ENCODE results near the gene SKI.
"Not testable (repeated sequence)": the region's sequence is repeated elsewhere in the genome, so short reads cannot be mapped to it uniquely, and the experiment has no call there.

SKI gene

DNA sequence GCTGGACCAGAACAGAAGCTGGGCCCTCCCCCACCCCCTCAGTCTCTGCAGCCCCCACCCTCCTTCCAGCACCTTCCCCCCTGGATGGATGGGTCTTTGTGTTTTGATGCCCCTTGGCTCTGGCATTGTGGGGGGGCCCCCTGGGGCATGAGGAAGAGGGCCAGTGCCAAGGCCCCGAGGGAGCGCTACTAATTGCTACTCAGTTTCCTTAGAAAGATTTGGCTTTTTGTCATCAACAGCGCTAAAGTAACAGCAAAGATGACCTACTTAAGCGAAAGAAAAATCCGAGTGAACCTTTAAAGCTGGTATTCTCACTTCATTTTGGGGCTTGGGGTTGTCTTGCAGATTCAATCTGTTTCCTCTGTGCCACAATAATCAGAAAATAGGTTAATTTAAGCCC, 63.5 kb downstream of the SKI start:
- Mint-ChIP-seq H3K4me1 (peaks cover 73% of the 10 kb centered on the region), H3K36me3 (ENCODE audit: low read depth) (peaks cover 14% of the 10 kb centered on the region), H3K4me3 (no peak overlapping the region), H3K27ac (peak overlapping the region; percentile 36), H3K9me3 (no peaks in the 10 kb centered on the region), H3K27me3 (ENCODE audit: low read depth, poor library complexity) (no peaks in the 10 kb centered on the region)
- DNase-seq = no peak
- TF ChIP-seq, protein P1, sequence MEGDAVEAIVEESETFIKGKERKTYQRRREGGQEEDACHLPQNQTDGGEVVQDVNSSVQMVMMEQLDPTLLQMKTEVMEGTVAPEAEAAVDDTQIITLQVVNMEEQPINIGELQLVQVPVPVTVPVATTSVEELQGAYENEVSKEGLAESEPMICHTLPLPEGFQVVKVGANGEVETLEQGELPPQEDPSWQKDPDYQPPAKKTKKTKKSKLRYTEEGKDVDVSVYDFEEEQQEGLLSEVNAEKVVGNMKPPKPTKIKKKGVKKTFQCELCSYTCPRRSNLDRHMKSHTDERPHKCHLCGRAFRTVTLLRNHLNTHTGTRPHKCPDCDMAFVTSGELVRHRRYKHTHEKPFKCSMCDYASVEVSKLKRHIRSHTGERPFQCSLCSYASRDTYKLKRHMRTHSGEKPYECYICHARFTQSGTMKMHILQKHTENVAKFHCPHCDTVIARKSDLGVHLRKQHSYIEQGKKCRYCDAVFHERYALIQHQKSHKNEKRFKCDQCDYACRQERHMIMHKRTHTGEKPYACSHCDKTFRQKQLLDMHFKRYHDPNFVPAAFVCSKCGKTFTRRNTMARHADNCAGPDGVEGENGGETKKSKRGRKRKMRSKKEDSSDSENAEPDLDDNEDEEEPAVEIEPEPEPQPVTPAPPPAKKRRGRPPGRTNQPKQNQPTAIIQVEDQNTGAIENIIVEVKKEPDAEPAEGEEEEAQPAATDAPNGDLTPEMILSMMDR (IDR thresholded peaks at IDR 0.05) = no peak

DNA sequence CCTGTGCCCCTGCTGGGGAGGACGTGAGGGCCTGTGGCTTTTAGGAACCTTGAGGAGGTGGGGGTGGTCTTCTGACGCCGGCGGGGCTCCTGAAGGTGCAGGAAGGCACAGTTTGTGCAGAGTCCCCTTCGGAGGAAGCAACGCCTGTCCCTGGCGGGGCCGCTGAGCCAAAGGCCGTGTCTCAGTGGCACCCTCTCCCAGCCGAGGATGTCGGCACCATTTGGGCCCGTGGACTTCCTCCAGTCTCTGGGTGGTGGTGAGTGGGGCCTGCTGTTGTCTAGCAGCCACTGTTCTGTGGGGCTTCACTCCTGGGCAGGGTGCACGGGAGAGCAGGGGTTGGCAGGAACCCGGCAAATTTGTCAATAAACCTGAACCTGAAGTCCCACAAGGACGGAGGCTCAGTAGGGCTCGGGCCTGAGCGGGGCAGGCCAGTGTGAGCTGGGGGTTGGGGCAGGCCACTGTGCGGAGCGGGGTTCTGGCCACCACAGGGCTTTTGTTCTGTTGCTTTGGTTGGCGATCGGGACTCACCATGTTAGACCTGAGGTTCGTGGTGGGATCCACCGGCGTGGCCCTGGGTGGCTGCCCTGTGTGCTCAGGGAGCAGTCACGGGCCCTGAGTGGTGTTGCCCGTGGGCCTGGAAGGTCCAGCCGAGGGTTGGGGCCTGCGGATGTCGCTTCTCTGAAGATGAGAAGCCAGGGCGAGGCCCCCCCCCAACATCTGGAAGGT, 64.8 kb downstream of the SKI start:
- H3K9me3 Mint-ChIP-seq = no peaks in the 10 kb centered on the region
- TF ChIP-seq, protein P1 (IDR thresholded peaks at IDR 0.05) = no peak
- DNase-seq = no peak
- peaks cover 71% of the 10 kb centered on the region for H3K4me1 Mint-ChIP-seq
- H3K4me3 Mint-ChIP-seq = no peak overlapping the region
- H3K27ac Mint-ChIP-seq = peak overlapping the region; percentile 88
- no peaks in the 10 kb centered on the region for H3K27me3 Mint-ChIP-seq (ENCODE audit: low read depth, poor library complexity)
- H3K36me3 Mint-ChIP-seq (ENCODE audit: low read depth) = peaks cover 12% of the 10 kb centered on the region

DNA sequence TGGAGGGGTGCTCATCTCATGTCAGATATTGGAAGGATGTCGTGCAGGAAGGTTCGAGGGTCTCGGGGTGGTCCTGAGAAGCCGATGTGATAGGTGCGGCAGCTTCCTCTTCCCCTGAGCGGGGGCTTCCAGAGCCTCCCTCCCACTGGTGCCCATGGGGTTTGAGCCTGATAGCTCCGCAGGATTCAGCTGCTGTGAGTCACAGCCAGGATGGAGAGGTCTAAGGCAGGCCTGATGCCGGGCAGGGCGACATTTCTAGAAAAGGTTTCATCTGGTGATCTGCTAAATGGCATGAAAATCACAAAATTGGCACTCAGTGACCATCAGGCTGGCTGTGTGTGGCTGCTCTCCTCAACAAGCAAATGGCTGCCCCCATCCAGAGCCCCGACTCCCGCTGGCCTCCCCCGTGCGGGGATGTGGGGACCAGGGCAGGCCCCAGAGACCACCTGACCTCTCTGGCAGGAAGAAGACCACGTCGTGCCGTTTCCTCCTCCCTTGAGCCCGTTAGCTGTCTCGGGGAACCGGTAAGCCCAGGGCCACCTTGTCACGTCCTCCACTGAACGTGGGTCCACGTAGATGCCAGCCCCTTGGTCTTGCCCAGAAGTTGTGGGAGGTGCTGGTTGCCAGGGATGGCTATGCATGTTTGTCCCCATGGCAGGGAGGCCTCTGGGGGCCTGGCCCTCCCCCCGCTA, 66.1 kb downstream of the SKI start:
- peaks cover 2% of the 10 kb centered on the region for H3K27me3 Mint-ChIP-seq (ENCODE audit: low read depth, poor library complexity)
- H3K27ac Mint-ChIP-seq = peak overlapping the region; percentile 53
- H3K9me3 Mint-ChIP-seq = no peaks in the 10 kb centered on the region

DNA sequence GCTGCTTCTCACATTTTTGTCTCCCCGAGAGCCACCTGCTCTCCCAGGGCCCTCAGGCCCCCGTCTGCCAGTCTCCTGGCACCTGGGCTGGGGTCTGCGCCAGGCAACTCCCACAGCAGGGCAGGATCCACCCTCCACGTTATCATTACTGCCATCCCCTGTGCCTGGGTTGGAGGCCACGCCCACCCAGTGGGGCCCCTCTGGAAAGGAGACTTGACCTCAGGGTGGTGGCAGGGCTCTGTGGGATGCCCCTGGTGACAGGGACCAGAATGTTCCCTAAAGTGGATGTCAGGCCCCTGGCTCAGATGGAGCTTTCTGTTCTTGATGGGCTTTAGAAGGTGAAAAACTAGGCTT, 66.6 kb downstream of the SKI start:
- Mint-ChIP-seq H3K4me1 (peaks cover 65% of the 10 kb centered on the region), H3K36me3 (ENCODE audit: low read depth) (peaks cover 12% of the 10 kb centered on the region), H3K9me3 (no peaks in the 10 kb centered on the region), H3K4me3 (no peak overlapping the region), H3K27ac (no peak overlapping the region), H3K27me3 (ENCODE audit: low read depth, poor library complexity) (peaks cover 2% of the 10 kb centered on the region)
- no peak for DNase-seq
- TF ChIP-seq, protein P1 (IDR thresholded peaks at IDR 0.05) = no peak

More for the DNA sequence above, 66.1 kb downstream of the SKI start:
- no peak overlapping the region for H3K4me3 Mint-ChIP-seq
- TF ChIP-seq, protein P1 (IDR thresholded peaks at IDR 0.05) = no peak
- no peak for DNase-seq
- H3K36me3 Mint-ChIP-seq (ENCODE audit: low read depth) = peaks cover 12% of the 10 kb centered on the region
- peaks cover 65% of the 10 kb centered on the region for H3K4me1 Mint-ChIP-seq

DNA sequence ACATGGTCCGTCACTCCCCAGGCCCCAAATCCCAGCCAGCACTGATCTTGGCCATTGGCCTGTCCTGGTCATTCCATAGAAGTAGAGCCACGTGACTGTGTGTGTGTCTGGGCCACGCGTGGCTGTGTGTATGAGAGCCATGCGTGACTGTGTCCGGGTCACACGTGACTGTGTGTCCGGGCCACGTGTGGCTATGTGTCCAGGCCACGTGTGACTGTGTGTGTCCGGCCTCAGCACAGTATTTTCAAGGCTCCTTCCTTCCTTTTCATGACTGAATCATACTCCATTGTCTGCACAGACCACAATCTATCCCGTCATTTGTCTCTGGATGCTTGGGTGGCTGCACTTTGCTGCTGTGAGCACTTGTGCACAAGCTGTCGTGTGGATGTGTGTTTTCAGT, 67.4 kb downstream of the SKI start:
- H3K27me3 Mint-ChIP-seq (ENCODE audit: low read depth, poor library complexity) = peaks cover 2% of the 10 kb centered on the region
- DNase-seq = no peak
- TF ChIP-seq, protein P1 (IDR thresholded peaks at IDR 0.05) = no peak
- H3K27ac Mint-ChIP-seq = peak overlapping the region; percentile 25
- H3K9me3 Mint-ChIP-seq = no peaks in the 10 kb centered on the region
- H3K4me1 Mint-ChIP-seq = peaks cover 64% of the 10 kb centered on the region
- no peak overlapping the region for H3K4me3 Mint-ChIP-seq
- H3K36me3 Mint-ChIP-seq (ENCODE audit: low read depth) = peaks cover 12% of the 10 kb centered on the region

DNA sequence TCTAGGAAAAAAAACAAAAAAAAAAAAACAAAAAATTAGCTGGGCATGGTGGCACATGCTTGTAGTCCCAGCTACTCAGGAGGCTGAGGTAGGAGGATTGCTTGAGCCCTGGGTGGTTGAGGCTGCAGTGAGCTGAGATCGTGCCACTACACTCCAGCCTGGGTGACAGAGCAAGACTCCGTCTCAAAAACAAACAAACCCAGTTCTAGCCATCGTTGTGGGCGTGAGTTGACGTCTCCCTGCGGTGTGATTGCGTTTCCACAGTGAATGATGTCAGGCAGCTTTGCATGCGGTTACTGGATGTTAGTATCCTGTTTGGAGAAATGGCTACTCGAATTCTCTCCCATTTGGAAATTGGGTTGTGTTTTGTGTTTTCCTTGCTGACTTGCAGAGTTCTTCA, 68.1 kb downstream of the SKI start:
- H3K4me3 Mint-ChIP-seq; H3K9me3 Mint-ChIP-seq; H3K27me3 Mint-ChIP-seq (ENCODE audit: low read depth, poor library complexity); DNase-seq: not testable (repeated sequence)
- peaks cover 59% of the 10 kb centered on the region for H3K4me1 Mint-ChIP-seq
- H3K27ac Mint-ChIP-seq = peak overlapping the region; percentile 75
- peaks cover 12% of the 10 kb centered on the region for H3K36me3 Mint-ChIP-seq (ENCODE audit: low read depth)

Measured in nephron progenitor cell (in vitro differentiated cells).